Hepatic stellate cell (primary cell): ENCODE data around the gene GPR31.

Experiments used
- DNase-seq: peaks from one replicate; pipeline ENCODE4 v3.0.0; 2011; ENCODE audit warnings: low spot score

Gene GPR31

GRCh38 chr6:167165858-167166471 is 8.2 kb upstream of the GPR31 start:
- DNase-seq = no peak

GRCh38 chr6:167164261-167164660 is 6.5 kb upstream of the GPR31 start:
- no peak for DNase-seq

GRCh38 chr6:167163476-167164011 is 5.8 kb upstream of the GPR31 start:
- DNase-seq = no peak

GRCh38 chr6:167162591-167162990 is 4.8 kb upstream of the GPR31 start:
- no peak for DNase-seq

- no peak for DNase-seq
Measured at GRCh38 chr6:167161851-167162467, 4.2 kb upstream of the GPR31 start.

- no peak for DNase-seq
Measured at GRCh38 chr6:167157414-167157813, 366 bp downstream of the GPR31 start.

GRCh38 chr6:167154895-167155294 is 2.9 kb downstream of the GPR31 start:
- DNase-seq = no peak

- no peak for DNase-seq
Measured at GRCh38 chr6:167154291-167154690, 3.5 kb downstream of the GPR31 start.

GRCh38 chr6:167153521-167153959 is 4.2 kb downstream of the GPR31 start:
- no peak for DNase-seq

- no peak for DNase-seq
Measured at GRCh38 chr6:167152862-167153261, 4.9 kb downstream of the GPR31 start.

GRCh38 chr6:167151648-167152047 is 6.1 kb downstream of the GPR31 start:
- no peak for DNase-seq

GRCh38 chr6:167150941-167151549 is 6.7 kb downstream of the GPR31 start:
- no peak for DNase-seq

- no peak for DNase-seq
Measured at GRCh38 chr6:167148997-167149396, 8.8 kb downstream of the GPR31 start.

- DNase-seq = no peak
Measured at GRCh38 chr6:167148021-167148420, 9.8 kb downstream of the GPR31 start.

GRCh38 chr6:167146977-167147376 is 10.8 kb downstream of the GPR31 start:
- DNase-seq = no peak

- DNase-seq = no peak
Measured at GRCh38 chr6:167146135-167146534, 11.6 kb downstream of the GPR31 start.

GRCh38 chr6:167145461-167145860 is 12.3 kb downstream of the GPR31 start:
- no peak for DNase-seq

- no peak for DNase-seq
Measured at GRCh38 chr6:167143041-167143440, 14.7 kb downstream of the GPR31 start.

- no peak for DNase-seq
Measured at GRCh38 chr6:167142433-167142761, 15.4 kb downstream of the GPR31 start.

GRCh38 chr6:167141667-167142432 is 15.9 kb downstream of the GPR31 start:
- peak; percentile 15 for DNase-seq

- no peak for DNase-seq
Measured at GRCh38 chr6:167140589-167141474, 16.9 kb downstream of the GPR31 start.

GRCh38 chr6:167139761-167140160 is 18.0 kb downstream of the GPR31 start:
- DNase-seq = no peak
